ENCODE data around the gene DMRTA1. TPM values are rescaled to one million over a fixed set of nuclear protein-coding genes. Genes with fewer than 3 reads are reported as not detected.

DMRTA1 gene
- polyA plus RNA-seq, 1 donor (not counting 4 experiments of a cell fraction or from before 2014, with no cell fraction given), result 1.9 TPM

DNA sequence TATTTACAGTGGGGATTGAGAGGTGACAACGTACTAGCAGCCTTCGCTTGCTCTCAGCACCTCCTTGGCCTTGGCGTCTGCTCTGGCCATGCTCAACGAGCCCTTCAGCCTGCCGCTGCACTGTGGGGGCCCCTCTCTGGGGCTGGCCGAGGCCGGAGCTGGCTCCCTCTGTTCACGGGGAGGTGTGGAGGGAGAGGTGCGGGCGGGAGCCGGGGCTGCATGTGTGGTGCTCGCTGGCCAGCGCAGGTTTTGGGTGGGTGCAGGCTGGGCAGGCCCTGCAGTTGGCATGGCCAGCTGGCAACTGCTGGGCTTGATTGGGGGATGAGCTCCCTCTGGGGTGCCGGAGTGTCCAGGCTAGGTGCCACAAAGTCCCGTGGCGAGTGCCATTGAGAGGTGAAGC, 5.8 kb upstream of the DMRTA1 start:
- FAIRE-seq (no peak), DNase-seq (ENCODE audit: low read depth, low spot score) (no peak)
- Histone ChIP-seq H3K9ac (ENCODE audit: control insufficient read depth, extremely low read depth, insufficient read depth, low read length) (no peak overlapping the region), H4K20me1 (ENCODE audit: control insufficient read depth, extremely low read depth, insufficient read depth, low read length) (no peaks in the 10 kb centered on the region), H3K4me1 (ENCODE audit: control insufficient read depth, extremely low read depth, insufficient read depth, low read length) (no peaks in the 10 kb centered on the region), H3K27me3 (ENCODE audit: control insufficient read depth, extremely low read depth, insufficient read depth, low read length) (no peaks in the 10 kb centered on the region), H3K4me2 (ENCODE audit: control insufficient read depth, extremely low read depth, insufficient read depth, low read depth, low read length) (no peak overlapping the region), H3K27ac (ENCODE audit: control insufficient read depth, insufficient read depth, low read length) (no peak overlapping the region), H3K36me3 (ENCODE audit: control insufficient read depth in 2 of 2, extremely low read depth in 1 of 2, insufficient read depth in 2 of 2, low read length in 2 of 2) (no peaks in the 10 kb centered on the region), H3K4me3 (ENCODE audit: control insufficient read depth in 2 of 3, extremely low read depth in 1 of 3, insufficient read depth in 2 of 3, low read depth in 1 of 3, low read length in 3 of 3) (no peak overlapping the region), H3K9me1 (ENCODE audit: control insufficient read depth, extremely low read depth, insufficient read depth, low read length) (no peaks in the 10 kb centered on the region), H3K79me2 (ENCODE audit: control insufficient read depth, insufficient read depth, low read length) (no peaks in the 10 kb centered on the region), H2AFZ (ENCODE audit: control insufficient read depth, low read length) (no peak overlapping the region), H3K9me3 (ENCODE audit: control insufficient read depth, low read depth, low read length) (no peaks in the 10 kb centered on the region)
- dilution Hi-C loops (cut with MboI; ENCODE audit: extremely low pct_ligation_motif_present, low sequenced_read_pairs), result no loop called here
- TF ChIP-seq, protein P1, sequence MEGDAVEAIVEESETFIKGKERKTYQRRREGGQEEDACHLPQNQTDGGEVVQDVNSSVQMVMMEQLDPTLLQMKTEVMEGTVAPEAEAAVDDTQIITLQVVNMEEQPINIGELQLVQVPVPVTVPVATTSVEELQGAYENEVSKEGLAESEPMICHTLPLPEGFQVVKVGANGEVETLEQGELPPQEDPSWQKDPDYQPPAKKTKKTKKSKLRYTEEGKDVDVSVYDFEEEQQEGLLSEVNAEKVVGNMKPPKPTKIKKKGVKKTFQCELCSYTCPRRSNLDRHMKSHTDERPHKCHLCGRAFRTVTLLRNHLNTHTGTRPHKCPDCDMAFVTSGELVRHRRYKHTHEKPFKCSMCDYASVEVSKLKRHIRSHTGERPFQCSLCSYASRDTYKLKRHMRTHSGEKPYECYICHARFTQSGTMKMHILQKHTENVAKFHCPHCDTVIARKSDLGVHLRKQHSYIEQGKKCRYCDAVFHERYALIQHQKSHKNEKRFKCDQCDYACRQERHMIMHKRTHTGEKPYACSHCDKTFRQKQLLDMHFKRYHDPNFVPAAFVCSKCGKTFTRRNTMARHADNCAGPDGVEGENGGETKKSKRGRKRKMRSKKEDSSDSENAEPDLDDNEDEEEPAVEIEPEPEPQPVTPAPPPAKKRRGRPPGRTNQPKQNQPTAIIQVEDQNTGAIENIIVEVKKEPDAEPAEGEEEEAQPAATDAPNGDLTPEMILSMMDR (optimal IDR thresholded peaks at IDR 0.05 in 1 of 3, IDR thresholded peaks at IDR 0.05 in 1 of 3, conservative IDR thresholded peaks at IDR 0.05 in 1 of 3; ENCODE audit: extremely low read depth in 1 of 3, insufficient read depth in 2 of 3, low read length in 3 of 3), result no peak
- no peak for TF ChIP-seq EZH2 (IDR thresholded peaks at IDR 0.05; ENCODE audit: low read length)

- Histone ChIP-seq H3K9ac (ENCODE audit: control insufficient read depth, extremely low read depth, insufficient read depth, low read length) (peak overlapping the region; percentile 67), H3K27ac (ENCODE audit: control insufficient read depth, insufficient read depth, low read length) (peak overlapping the region; percentile 56), H3K4me1 (ENCODE audit: control insufficient read depth, extremely low read depth, insufficient read depth, low read length) (no peaks in the 10 kb centered on the region), H3K9me1 (ENCODE audit: control insufficient read depth, extremely low read depth, insufficient read depth, low read length) (no peaks in the 10 kb centered on the region), H4K20me1 (ENCODE audit: control insufficient read depth, extremely low read depth, insufficient read depth, low read length) (no peaks in the 10 kb centered on the region), H3K27me3 (ENCODE audit: control insufficient read depth, extremely low read depth, insufficient read depth, low read length) (no peaks in the 10 kb centered on the region), H2AFZ (ENCODE audit: control insufficient read depth, low read length) (peak overlapping the region; percentile 92), H3K79me2 (ENCODE audit: control insufficient read depth, insufficient read depth, low read length) (peaks cover 5% of the 10 kb centered on the region), H3K9me3 (ENCODE audit: control insufficient read depth, low read depth, low read length) (no peaks in the 10 kb centered on the region), H3K4me2 (ENCODE audit: control insufficient read depth, extremely low read depth, insufficient read depth, low read depth, low read length) (peak overlapping the region; percentile 76), H3K36me3 (ENCODE audit: control insufficient read depth in 2 of 2, extremely low read depth in 1 of 2, insufficient read depth in 2 of 2, low read length in 2 of 2) (no peaks in the 10 kb centered on the region), H3K4me3 (ENCODE audit: control insufficient read depth in 2 of 3, extremely low read depth in 1 of 3, insufficient read depth in 2 of 3, low read depth in 1 of 3, low read length in 3 of 3) (peak overlapping the region; percentile 66 to 74 (median 74))
- DNase-seq (ENCODE audit: low read depth, low spot score), result no peak
- no peak for FAIRE-seq
- no peak for TF ChIP-seq EZH2 (IDR thresholded peaks at IDR 0.05; ENCODE audit: low read length)
- TF ChIP-seq, protein P1 (optimal IDR thresholded peaks at IDR 0.05 in 1 of 3, IDR thresholded peaks at IDR 0.05 in 1 of 3, conservative IDR thresholded peaks at IDR 0.05 in 1 of 3; ENCODE audit: extremely low read depth in 1 of 3, insufficient read depth in 2 of 3, low read length in 3 of 3), result peak in 2 of 3 experiments; percentile 45 to 65
- dilution Hi-C loops (cut with MboI; ENCODE audit: extremely low pct_ligation_motif_present, low sequenced_read_pairs), result no loop called here
These were observed 460 bp downstream of the DMRTA1 start for GRCh38 chr9:22446950-22447617.
